Midbrain (tissue), 1 donor: ENCODE data around the gene RPGRIP1.
"Not testable (repeated sequence)": the region's sequence is repeated elsewhere in the genome, so short reads cannot be mapped to it uniquely, and the experiment has no call there.

ENCODE experiments used
- DNase-seq: peaks from one replicate; lab custom pipeline; 2025; lab: John Stamatoyannopoulos, UW

The RPGRIP1 gene

DNA sequence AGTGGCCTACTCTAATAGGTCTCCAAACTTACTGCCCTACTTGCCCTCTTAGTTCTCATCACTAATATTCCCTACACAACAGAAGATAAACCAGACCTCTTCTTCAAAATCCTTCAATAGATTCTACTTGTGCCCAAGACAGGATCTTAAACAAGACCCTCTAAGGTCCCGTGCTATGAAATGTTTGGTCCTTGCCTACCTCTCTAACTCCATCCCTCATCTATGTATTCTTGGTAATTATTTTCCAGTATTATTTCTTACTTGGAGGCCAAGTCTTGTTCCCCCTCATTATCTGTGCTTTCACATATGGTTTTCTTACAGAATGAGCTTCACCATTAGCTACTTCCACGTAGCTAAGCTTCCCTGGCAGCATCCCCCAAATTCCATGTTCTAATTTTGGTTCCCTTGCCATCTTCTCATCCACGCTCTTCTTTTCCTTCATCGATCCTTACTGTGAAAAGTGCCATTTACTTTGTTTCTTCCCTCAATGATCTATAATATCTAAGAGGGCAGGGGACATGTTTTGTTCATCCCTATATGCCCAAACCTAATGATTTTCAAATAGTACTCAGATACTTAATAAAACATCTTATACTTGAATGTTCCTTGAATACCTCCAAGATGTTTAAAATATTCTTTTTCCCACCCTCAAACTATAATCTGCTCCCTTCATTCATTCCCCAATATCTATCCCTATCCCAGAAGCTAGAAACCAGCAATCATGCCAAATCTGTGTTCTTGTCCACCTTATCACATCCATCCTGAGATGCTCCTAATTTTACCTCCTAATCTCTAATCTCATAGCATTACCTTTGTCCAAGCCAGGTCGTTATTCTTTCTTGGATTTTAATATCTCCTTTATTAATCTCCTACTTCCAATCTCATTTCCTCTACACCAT is 20.7 kb upstream of the RPGRIP1 start:
- DNase-seq, result no peak

DNA sequence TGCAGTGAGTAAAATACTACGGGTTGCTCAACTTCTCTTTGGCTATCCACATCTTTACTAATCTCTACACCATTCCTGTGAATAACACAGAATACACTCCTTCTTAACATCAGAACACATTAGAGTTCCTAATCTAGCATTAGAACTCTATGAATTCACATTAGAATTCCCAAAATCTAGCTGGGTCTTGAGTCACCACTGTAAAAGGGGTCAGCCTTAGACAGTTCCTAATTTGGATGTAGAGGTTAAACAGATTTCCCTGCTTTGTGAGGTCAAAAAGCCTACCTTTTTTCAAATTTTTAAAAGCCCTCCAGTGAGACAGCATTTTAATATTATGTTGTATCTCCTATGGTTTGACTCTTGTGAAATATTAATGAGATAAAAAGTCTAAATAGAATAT is 18.1 kb upstream of the RPGRIP1 start:
- DNase-seq, result no peak

- DNase-seq, result no peak
Observed at GRCh38 chr14:21262410-21262809, 17.5 kb upstream of the RPGRIP1 start.

- no peak for DNase-seq
Observed at GRCh38 chr14:21263284-21264024, 16.4 kb upstream of the RPGRIP1 start.

GRCh38 chr14:21264025-21264801 is 15.7 kb upstream of the RPGRIP1 start:
- no peak for DNase-seq

GRCh38 chr14:21267431-21267845 is 12.4 kb upstream of the RPGRIP1 start:
- DNase-seq, result no peak

DNA sequence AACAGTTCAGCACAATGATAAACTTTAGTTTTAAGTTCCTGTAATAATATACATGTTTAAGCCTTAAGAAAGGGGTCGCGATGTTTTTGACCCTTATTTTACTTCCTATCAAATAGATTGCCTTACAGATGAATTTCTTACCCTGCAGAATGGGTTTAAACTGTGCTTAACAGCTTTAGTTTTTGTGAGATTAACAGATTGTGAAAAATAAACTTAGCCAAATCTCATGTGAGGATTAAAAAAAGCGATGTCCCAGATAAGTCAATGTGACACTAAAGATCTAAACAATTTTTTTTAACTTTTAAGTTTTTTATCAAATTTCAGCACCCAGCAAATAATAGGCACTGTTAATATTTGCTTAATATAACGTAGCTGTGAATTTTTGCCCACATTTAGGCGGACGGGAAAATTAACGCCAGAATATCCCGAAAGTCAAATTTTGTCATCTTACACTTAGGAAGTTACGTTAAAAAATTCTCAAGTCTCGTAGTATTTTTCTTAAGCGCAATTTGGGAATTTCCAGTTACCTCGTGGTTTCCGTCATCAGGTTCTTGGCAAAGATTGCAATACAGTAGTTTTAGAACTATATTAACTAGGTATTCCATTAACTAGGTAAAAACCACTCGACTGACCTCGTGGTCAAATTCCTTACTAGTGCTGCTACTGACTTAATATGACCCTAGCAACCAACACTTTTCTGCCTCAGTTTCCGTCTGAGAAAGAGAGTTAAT is 11.8 kb upstream of the RPGRIP1 start:
- DNase-seq, result peak; percentile 11

- DNase-seq, result peak; percentile 49
Observed at GRCh38 chr14:21268617-21269251, 11.1 kb upstream of the RPGRIP1 start.

DNA sequence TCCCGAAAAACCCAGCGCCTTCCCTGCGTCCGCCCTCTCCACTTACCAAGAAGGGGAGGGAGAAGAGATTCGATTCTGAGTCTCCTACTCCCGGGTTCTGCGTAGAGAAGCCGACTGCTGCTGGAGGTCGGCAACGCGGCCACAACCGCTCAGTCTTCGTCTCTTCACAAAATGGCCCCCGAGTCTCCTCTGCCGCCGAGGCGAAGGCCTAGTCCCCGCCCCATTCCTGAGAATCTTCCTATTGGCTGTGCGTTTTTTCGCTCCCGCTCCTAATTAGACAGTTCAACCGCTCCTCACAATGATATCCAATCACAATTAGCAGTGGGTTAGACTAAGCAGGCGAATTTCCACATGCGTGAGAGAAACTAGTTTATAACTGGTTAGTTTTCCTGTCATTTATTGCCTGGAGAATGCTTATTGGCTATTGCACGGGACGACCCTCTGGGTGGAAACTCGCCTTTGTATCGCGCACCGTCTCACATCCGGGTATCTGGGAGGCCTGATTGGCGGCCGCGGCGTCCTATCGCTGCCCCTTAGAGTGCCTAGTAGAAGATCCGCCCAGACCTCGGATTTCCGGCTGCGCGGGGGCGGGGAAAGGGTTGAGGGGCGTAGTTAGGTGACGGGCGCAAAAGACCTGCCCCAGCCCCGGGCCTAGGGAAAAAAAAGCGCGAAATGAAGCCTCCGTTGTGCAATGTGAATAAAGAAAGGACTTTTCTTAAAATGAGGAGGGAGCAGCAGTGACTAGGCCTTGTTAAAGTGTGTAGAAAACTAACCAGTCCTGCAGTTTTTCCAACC is 10.4 kb upstream of the RPGRIP1 start, which contains the start of gene HNRNPC:
Gene HNRNPC (minus strand): TSS at position 191 of the 795 bp plus-strand sequence. CDS start 35,249 bp downstream, outside the sequence.
- peak; percentile 100 for DNase-seq

GRCh38 chr14:21272661-21273060 is 7.2 kb upstream of the RPGRIP1 start:
- not testable (repeated sequence) for DNase-seq

DNA sequence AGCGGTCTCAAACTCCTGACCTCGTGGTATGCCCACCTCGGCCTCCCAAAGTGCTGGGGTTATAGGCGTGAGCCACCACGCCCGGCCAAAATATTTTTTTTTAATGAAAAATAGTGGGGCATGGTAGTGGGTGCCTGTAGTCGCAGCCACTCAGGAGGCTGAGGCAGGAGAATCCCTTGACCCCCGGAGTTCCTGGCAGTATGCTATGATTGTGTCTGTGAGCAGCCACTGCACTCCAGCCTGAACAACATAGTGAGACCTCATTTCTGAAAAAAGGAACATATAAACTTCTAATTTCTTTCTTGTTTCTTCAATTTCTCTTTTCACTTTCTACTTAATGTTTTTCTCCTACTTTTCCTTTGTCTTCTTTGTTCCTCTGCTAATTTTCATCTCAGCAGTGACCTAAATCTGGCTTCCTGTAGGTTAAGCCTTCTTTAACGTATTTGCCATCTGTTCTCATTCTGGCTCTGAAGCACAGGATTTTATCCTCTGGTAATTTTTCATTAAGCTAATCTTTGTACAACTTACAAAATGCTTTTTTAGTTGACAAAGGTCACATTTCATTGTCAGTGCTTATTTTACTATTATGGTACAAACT is 4.5 kb upstream of the RPGRIP1 start:
- no peak for DNase-seq

DNA sequence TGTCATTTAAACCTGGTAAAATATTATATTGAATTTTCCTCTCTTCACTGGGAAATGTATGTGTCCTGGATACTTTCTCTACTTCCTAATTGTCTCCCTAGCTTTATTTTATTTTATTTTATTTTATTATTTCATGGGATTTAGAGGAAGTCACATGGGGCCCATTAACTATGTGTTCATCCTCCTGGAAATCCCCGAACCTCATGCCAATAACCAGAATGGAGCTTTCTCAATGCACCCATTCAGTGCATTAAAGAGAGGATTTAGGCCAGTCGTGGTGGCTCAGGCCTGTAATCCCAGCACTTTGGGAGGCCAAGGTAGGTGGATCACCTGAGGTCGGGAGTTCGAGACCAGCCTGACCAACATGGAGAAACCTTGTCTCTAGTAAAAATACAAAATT is 1.3 kb upstream of the RPGRIP1 start:
- no peak for DNase-seq

- DNase-seq, result not testable (repeated sequence)
Observed at GRCh38 chr14:21281917-21282316, 2.0 kb downstream of the RPGRIP1 start.

- DNase-seq, result not testable (repeated sequence)
Observed at GRCh38 chr14:21286516-21286915, 6.6 kb downstream of the RPGRIP1 start.

DNA sequence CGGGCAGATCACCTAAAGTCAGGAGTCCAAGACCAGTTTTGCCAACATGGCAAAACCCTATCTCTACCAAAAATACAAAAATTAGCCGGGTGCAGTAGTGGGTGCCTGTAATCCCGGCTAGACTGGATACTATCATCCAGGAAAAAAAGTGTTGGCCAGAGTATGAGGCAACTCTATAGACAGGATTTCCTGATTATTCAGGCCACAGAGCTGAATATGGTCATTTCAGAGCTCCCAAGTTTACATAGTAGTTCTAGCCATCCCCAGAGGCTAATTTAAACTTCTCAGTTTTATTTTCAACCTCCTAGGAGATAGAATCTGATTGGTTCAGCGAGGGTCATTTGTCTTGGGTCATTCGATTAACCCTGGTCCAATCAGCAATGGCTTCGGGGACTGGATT is 7.3 kb downstream of the RPGRIP1 start:
- no peak for DNase-seq

DNA sequence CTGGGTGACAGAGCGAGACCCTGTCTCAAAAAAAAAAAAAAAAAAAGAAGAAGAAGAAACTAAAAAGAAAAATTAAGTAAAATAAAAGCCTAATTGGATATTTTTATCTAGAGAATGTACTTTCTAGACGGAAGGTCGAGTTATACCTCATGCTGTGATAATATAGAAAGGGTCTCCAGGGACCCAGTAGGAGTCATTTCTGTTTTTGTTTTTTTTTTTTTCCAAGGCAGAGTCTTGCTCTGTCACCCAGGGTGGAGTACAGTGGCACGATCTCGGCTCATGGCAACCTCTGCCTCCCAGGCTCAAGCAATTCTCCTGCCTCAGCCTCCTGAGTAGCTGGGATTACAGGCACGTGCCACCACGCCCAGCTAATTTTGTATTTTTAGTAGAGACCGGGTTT is 14.1 kb downstream of the RPGRIP1 start:
- not testable (repeated sequence) for DNase-seq

DNA sequence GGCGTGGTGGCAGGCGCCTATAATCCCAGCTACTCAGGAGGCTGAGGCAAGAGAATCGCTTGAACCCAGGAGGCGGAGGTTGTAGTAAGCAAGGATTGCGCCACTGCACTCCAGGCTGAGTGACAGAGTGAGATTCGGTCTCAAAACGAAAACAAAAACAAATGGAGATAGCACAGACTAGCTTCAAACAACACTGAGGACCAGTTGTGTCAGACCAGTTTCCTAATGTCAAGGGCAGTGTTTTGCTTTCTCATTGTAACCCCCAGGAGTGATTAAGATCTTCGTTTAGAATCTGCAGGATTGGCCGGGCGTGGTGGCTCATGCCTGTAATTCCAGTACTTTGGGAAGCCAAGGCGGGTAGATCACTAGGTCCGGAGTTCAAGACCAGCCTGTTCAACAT is 18.5 kb downstream of the RPGRIP1 start:
- no peak for DNase-seq

DNA sequence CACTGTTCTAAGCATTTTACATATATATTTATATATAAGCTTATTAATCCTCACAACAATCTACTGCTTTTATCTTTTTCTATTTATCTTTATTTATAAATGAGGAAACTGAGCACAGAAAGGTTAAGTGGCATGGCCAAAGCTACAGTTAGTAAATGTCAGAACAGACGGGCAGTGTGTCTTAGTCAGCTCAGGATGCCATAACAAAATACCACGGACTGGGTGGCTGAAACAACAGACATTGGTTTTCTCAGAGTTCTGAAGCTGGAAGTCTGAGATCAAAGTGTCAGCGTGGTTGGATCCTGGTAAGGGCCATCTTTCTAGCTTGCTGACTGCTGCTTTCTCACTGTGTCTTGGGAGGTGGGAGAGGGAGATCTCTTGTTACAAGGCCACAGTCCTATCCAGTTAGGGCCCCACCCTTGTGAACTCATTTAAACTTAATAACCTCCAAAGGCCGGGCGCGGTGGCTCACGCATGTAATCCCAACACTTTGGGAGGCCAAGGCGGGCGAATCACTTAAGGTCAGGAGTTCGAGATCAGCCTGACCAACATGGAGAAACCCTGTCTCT is 19.8 kb downstream of the RPGRIP1 start:
- no peak for DNase-seq

GRCh38 chr14:21300892-21301291 is 21.0 kb downstream of the RPGRIP1 start:
- no peak for DNase-seq
